HG03442 (cell line): ENCODE data around the gene FAAP100.

Experiments
- ATAC-seq: cut with Tn5 transposase; IDR thresholded peaks from one replicate; pipeline ENCODE4 v1.9.1; 2021; ENCODE audit warnings: mild to moderate bottlenecking, moderate library complexity; ENCODE audit not compliant: unreplicated experiment

Gene FAAP100

GRCh38 chr17:81527591-81528383, 24.4 kb downstream of the FAAP100 start, which contains the start of gene FSCN2:
Gene FSCN2 (plus strand): TSS chr17:81528377. CDS start chr17:81528532, 155 bp downstream.
- no peak for ATAC-seq

- no peak for ATAC-seq
Observed at GRCh38 chr17:81526662-81527571, 25.2 kb downstream of the FAAP100 start.

- no peak for ATAC-seq
Observed at GRCh38 chr17:81524865-81525159, 27.3 kb downstream of the FAAP100 start.

GRCh38 chr17:81524039-81524864, 27.9 kb downstream of the FAAP100 start:
- no peak for ATAC-seq

DNA sequence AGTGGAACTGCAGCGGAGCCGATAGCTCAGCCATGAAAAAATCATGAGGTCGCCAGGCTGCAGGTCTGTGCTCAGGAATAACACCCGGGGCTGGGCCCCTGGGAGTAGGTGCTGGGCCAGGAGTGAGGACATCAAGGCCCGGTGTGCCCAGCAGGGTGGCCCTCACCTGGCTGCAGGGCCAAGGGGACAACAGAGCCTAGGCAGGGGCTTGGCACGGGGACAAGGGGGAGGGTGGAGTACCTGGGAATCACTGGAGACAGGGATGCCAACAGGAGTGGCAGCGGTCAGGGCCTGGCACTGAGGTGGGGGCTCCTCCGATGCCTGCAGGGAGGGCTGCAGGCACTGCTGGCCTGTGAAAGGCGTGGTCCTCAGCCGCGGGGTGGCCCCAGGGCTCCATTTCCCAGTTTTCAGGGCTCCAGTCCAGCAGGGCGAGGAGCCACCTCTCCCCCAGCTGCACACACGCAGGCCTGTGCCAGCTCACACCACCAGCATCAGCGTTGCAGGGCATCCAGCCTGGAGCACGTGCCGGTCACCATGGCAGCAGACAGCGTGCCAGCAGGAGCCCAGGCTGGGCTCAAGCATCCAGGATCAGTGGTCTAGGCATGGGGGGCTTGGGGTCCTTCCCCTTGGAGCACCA, 28.6 kb downstream of the FAAP100 start:
- no peak for ATAC-seq

DNA sequence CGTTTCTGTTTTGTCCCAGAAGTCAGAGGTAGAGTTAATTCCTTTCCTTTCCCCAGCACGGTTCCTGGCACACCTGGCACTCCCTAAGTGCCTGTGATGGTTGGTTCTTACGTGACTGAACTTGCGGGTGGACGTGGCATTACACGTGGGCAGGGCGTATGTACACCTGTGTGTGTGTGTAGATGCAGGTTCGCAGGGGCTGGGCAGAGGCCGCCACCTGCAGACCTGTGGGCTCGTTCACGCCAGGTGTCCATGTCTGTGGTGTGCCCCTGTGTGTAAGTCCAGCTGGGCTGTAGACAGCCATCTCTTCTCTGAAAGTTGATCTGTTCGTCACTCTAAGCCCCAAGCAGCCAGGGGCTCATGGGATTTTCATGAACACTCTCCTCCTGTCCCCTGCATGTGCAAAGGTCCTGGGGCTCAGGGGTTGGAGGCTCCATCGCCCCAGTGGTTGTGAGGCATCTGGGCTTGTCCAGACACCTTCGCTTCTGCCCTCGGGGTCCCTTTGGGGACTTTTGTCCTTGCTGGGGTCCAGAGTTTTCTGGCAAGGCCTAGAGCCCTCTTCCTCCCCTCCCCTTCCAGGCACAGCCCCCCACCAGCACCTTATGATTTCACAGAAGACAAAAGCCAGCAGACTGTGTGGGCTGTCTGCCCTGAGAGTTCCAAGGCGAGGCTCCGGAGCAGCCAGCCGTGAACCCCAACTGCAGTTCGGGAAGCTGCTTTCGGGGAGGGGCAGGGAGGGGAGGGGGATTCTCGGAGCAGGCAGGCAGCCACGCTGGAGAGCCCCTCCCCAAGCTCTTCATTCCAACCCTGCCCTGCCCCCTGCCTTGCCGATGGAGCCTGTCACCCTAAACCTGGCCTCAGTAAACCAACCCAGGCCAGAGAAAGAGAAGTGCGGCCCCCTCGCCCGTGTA, 29.4 kb downstream of the FAAP100 start:
- no peak for ATAC-seq

DNA sequence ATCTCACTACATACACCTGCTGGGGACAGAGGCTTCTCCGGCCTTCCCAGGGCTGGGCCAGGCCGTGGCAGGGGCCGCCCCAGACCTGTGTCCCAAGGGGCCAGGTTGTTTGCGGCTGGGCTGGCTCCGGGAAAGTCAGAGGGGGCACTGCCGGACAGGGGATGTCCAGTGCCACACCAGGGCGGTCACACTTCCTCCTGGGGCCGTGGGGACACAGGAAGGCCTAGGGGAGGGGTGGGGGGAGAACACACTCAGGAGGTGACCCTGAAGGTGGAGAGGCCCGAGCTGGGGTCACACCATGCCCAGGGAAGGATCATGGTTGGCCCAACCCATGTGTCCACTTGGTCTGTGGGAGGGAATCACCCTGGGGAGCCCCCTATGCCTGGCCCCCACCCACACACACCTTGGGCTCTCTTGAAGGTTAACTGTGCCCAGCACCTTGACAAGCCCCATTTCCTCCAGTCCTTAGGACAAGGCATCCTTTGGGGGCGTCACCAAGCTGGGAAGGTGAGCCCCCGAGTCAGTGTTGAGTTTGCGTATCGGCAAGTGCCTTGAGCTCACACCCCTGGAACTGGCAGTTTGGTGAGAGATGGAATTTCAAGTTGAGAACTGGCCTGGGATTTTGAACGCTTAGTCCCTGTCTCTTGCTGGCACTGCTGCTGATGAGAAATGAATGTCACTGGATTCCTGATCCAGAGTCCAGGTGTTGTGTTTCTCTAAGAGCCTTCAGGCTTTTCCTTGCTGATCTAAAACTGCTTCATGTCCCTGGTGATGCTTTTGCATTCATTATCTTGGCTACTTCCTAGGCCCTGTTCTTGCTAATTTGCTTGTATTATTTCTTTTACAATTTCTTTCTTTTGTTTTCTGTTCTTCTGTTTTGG, 31.9 kb downstream of the FAAP100 start:
- no peak for ATAC-seq

GRCh38 chr17:81519284-81520020, 32.7 kb downstream of the FAAP100 start:
- no peak for ATAC-seq

GRCh38 chr17:81518785-81519283, 33.3 kb downstream of the FAAP100 start:
- ATAC-seq: no peak

DNA sequence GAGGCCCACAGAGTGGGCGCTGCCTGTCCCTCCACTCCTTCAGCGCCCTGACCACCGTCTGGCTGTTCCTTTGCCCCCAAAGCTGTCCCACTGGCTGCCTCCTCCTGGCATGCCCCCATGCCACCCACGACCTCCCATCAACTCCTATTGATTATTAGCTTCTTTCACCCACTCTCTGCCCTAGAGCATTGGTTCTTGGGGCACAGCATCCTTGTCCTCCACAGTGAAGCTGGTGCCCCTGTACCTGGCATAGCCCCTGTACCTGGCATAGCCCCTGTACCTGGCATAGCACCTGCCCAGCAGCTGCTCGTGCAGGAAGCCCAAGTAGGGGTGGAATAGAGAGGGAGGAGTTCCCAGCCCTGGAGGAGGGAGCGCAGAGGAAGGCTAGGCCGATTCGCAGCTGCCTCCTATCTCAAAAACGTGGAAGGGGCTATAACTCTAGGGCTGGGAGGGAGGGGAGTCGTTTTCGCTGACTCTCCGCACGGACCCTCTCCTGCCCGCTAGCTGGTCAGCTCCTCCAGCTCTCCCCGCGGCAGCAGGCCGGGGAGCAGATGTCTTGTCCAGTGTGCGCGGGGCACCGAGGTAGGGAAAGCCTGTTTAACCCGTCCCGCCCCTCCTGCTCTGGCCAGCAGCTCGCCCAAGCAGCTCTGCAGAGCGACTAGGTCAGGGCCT, 33.9 kb downstream of the FAAP100 start:
- ATAC-seq: no peak

- no peak for ATAC-seq
Observed at GRCh38 chr17:81517339-81518112, 34.6 kb downstream of the FAAP100 start.

DNA sequence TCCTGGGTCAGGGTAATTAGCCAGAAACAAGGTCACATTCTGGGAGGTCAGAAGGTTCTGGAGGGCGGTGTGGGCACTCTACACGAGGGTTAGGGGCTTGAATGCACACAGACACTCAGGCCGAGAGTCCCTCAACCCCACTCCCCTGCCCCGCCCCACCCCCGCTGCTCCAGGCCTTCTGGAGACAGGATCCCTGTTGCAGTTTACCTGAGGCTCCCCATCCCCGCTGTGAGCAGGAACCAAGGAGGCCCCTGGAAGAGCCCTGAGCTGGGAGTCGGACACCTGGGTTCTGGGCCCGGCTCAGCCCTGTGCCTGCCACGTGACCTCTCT, 35.2 kb downstream of the FAAP100 start:
- ATAC-seq: no peak

DNA sequence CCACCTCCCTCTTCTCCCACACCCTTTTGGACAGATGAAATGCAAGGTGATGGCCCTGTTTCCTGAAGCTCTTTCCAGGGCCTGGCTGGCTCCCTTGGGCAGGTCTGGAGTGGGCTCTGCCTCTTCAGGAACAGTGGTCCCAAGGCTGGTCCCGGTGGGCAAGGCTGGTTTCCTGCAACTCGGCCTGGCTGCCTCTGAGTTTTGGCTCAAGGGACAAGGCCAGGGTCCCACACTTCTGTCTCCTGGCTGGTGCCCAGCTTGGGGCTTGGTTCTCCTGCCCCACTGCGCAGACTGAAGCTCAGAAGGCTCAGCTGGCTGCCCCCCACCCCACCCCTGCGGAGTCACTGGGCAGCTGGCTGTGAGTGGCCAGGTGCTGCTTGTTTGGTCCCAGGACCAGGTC, 35.7 kb downstream of the FAAP100 start:
- ATAC-seq: no peak

DNA sequence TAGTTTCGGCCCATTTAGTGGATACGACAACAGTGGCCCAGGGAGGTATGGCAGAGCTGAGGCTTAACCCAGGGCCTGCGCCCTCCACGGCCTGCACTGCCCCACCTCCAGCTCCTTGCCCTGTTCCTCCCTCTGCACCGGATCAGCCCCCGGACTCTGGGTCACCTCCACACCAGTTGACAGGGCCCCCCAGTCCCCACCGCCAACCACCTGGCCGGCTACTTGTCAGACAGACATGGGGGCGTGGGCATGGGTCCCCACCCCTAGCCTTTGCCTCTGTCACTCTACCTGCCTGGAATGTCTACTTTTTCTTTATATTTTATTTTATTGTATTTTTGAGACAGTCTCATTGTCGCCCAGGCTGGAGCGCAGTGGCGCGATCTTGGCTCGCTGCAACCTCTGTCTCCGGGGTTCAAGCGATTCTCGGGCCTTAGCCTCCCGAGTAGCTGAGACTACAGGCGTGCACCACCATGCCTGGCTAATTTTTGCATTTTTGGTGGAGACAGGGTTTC, 36.6 kb downstream of the FAAP100 start:
- ATAC-seq: no peak

- no peak for ATAC-seq
Observed at GRCh38 chr17:81514739-81515529, 37.2 kb downstream of the FAAP100 start.

DNA sequence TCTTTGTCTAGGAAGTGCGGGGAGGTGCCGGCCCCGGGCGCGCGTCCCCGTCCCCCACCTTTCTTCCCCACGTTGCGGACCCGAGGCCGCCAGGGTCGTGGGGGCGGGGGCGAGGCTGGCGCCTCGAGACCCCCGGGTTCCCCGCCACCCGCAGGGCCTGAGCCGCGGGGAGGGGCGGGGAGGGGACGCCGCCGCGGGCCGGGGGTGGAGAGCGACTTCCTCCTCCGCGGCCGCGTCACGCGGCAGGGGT, 37.7 kb downstream of the FAAP100 start:
- ATAC-seq: no peak
